Measurements from ENCODE around the gene ENKUR.

ENKUR gene

GRCh38 chr10:24938525-24938924 is 77.4 kb downstream of the ENKUR start:
- no peak for DNase-seq

- no peak for DNase-seq
Observed at GRCh38 chr10:24938076-24938475, 77.9 kb downstream of the ENKUR start.

DNA sequence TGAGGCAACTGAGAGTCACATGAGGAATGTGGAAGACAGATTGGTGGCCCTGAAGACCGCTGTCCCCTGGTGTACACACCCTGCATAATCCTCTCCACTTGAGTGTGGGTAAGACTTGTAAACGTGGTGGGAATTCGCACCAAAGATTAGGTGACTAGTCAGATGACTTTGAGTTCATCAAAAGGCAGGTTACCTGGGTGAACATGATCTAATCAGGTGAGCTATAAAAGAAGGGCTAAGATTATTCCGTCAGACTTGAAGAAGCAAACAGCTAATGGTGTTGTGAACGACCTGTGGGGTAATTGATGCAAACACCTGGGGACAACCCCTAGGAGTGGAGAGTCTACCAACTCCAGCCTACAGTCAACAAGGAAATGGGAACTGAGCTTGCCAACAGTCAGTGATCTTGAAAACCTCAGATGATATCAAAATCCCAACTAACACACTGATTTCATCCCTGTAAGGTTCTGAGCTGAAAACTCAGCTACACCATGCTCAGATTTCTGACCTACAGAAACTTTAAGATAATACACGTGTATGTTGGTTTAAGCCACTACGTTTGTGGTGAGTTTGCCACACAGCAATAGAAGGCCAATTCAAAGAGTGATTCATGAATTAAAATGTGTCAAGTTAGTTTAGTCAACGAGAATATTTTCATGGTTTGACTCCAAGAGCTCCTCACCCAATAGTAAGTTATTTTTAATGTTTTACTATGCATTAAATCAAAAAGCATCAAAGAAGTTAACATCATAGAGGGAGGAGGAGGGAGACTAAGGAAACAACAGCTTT is 80.3 kb downstream of the ENKUR start:
- no peak for DNase-seq
